SIG-M5 treated with dmso at 0.1 percent for 504 hours (cell line): Measurements from ENCODE around the gene JAK3.

ENCODE experiments used
- DNase-seq: peaks from one replicate; lab custom pipeline; 2025; ENCODE audit not compliant: unreplicated experiment; lab: John Stamatoyannopoulos, UW

JAK3 gene

DNA sequence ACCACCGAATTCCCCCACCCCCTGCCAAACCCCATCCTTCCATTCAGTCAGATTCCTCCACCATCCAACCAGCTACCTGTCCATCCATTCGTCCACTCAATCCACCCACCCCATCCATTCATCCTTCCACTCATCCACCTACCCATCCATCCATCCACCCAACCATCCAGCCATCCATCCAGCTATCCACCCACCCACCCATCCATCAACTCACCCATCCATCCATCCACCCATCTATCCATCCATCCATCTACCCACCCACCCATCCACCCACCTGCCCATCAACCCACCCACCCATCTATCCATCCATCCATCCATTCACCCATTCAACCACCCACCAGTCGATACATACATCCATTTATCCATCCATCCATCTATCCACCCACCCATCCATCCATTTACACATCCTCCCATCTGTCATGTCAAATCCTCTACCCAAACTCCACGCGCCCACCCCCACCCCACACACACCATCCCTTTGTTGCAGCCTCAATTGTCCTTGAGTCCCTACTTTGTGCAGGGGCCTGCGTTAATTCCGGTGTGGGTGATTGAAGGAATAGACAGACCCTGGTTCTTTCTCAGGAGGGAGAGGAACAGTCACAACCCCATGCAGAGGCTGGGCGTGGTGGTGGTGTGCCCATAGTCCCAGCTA, 18.7 kb upstream of the JAK3 start:
- DNase-seq, result no peak

DNA sequence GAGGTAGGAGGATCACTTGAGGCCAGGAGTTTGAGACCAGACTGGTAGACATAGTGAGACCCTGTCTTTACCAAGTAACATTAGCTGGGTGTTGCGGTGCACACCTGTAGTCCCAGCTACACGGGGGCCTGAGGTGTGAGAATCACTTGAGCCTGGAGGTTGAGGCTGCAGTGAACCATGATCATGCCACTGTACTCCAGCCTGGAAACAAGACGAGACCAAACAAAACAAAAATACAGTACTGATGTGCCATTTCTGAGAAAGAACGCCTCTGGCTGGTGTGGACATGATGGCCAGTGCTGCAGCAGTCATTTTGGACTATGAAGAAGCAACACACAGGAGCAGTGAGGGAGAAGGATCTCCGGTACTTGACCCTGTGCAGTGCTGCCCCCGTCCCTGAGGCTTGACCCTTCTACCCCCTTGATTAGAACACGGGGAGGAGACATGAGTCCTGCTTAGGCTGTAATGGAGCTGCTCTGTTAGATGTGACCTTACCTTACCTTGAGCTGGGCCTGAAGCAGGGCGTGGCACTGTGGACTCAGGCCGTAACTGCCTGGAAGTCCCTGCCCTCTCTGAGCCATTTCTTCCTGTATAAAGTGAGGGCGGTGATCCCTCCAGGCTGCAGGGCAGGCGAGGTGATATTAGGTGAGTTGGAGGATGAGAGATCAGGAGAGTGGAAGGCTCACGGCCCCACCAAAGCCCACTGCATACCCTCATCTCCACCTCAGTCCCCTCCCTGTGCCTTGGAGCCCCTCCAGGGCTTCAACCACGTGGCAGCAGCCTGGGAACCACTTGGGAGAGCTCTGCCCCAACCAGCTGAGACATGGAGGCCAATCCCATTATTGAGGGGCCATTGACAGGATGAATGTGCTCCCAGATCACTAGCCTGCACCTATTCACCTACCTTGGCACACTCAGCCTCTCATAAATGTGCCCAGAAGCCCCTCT, 17.9 kb upstream of the JAK3 start:
- peak; percentile 39 for DNase-seq

DNA sequence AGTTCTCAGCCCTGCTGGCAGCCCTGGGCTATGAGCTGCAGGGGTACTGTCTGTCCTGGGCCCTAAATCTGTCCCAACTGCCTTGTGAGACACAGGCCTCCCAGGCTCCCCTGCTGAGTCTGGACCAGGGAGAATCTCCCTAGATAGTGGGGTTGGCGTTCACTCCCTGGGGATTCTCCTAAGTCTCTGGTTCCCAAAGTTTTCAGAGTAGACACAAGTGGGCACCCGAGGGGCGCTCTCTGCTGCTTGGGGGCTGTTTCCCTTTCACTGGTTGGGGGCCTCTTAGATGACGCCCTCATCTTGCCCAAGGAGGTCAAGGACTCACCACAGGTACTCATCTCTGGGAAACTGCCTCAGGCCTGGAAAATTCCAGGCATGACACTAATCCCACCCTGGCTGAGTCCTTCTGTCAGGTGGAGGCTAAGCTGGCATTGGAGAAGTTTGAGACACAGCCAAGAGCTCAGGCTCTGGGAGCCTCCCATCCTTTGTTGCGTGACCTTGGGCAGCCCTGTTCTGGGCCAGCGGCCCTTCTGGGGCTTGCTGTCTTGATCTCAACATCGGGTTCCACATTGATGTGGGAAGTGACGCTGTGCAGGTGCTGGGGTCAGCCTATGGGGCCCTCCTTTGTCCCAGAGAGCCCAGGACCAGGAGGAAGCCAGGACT, 15.9 kb upstream of the JAK3 start:
- no peak for DNase-seq

DNA sequence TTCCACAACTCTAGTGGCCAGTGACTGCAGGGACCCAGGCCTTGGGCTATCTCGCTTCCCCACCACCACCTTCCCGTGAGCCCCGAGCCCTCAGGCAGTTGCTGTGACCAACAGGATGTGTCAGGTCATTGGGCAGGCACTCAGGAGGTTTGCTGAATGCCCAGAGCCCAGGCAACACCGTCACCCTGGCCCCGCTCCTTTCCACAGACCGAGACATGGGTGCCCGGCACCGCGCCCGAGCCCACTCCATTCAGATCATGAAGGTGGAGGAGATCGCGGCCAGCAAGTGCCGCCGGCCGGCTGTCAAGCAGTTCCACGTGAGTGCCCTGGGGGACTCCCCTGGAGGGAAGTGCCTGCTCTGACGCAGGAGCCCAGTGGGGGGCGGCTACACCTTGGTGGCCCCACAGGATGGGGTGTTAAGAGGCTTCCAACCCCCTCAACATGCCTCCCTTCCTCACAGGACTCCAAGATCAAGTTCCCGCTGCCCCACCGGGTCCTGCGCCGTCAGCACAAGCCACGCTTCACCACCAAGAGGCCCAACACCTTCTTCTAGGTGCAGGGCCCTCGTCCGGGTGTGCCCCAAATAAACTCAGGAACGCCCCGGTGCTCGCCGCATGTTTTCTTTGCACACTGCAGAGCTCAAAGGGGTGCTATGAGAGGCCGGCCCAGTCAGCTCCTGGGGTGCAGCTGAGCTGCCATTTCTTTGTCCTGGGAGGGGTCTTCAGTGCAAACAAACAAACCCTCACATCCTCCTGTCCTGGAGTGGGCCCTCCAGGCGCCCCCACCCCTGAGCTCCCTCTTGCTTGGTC, 15.1 kb upstream of the JAK3 start:
- DNase-seq, result no peak

DNA sequence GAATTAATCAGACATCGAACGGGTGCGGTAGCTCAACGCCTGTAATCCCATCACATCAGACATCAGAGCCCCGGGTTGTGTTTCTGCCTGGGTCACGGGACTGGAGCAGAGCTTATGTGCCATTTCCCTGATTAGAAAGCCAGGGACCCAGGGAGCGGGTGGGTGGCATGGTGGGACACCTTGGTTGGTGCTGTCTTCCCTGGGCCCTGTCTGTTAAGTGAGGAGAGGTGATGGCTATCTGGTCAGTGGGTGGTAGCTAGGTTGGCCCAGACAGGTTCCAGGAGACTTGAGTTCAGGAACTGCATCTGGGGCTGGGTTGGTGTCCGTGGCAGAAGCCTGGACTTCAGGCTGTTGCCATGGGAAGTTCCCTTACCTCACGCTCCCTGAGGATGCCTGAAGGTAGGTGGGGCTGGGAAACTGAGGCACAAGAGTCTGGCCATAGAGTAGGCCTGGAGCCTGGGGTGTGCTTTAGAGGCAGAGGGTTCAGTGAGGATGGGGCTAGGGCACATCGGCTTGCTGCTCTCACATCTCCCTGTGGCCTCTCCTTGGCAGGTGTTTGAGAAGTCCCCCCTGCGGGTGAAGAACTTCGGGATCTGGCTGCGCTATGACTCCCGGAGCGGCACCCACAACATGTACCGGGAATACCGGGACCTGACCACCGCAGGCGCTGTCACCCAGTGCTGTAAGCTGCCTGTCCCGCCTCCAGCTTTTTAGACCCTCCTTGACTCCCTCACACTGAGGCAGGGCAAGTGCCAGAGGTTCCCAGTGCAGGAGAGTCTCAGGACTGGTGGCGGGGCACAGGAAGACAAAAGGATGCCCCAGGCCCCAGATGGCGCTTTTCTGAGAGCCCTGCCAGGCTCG, 14.0 kb upstream of the JAK3 start:
- DNase-seq, result no peak

DNA sequence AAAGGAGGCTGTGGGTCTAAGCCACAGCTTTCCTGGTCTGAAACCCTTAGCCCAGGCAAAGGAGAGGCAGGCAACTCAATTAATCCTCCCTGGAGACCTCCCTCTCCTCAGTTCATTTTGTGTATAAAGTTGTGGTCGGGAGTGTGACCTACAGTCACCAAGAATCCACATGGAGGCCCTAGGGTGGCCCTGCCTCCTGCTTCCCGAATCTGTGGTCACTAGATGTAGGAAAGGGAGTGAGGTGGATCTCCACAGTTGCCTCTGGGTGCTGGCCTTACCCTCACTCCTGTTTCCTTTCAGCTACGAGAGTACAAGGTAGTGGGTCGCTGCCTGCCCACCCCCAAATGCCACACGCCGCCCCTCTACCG, 13.2 kb upstream of the JAK3 start:
- DNase-seq, result no peak

DNA sequence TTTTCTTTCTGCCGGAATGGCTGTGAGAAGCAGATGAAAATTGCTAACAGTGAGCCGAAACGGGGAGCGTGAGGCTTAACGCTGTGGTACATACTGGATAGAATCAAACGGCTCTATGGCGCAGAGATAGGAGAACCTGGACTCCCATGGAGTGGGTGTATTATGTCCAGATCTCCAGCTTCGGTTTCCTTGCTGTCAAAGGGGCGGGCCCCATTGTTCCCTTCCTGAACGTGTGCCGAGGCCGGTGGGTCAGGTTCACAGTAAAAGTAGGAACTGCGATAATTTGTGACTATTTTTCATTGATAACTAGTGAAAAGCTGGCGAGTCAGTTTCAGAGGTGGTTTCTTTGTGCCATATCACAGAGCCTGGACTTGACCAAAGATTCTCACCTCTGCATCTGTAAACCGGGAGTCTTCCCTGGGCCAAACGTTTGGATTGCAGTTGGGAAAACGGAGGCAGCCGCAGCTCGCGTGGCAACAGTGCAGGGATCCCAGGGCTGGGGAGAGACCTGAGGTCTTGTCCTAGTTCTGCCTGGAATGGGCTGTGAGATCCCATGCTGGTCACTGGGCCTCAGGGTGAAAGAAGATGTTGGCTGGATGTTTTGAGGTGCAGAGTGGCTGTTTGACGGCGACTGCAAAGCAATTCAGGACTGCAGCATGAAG, 12.7 kb upstream of the JAK3 start:
- no peak for DNase-seq

DNA sequence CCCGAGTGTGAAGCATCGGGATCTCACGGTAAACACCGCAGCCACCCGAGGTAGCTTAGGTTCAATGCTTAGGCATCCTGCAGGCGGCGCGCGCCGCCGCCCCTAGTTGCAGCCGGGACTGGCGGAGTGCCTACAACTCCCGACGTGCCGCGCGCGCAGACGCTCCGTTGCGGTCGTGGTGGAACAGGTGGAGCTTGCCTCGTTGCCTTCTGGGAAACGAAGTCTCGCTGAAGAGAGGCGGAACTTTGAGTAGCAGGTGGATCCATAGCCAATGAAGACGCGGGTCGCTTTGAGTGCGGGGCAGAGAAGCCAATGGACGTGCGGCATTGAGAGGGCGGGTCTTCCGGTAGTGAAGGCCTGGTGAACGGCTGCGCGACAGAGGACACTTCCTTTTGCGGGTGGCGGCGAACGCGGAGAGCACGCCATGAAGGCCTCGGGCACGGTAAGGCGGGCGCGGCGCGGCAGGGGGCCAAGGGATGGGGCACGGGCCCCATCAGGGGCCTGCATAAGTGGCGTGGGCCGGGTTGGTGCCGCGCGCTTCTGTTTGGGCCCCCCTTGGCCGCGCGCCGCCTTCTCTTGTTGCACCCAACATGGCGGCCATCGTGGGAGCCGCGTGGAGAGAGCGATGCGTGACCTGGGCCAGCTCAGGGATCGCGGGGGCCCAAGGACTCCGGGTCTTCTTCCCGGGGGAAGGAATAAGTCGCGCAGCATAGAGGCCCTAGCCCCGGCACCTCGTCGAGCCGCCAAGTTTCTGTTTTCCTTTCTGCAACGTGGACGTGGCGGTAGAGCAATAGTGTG, 11.9 kb upstream of the JAK3 start, which contains the start of gene RPL18A:
Gene RPL18A (plus strand): TSS at position 378 of the 798 bp plus-strand sequence. CDS start 47 bp downstream, at position 425.
- DNase-seq, result peak; percentile 99

DNA sequence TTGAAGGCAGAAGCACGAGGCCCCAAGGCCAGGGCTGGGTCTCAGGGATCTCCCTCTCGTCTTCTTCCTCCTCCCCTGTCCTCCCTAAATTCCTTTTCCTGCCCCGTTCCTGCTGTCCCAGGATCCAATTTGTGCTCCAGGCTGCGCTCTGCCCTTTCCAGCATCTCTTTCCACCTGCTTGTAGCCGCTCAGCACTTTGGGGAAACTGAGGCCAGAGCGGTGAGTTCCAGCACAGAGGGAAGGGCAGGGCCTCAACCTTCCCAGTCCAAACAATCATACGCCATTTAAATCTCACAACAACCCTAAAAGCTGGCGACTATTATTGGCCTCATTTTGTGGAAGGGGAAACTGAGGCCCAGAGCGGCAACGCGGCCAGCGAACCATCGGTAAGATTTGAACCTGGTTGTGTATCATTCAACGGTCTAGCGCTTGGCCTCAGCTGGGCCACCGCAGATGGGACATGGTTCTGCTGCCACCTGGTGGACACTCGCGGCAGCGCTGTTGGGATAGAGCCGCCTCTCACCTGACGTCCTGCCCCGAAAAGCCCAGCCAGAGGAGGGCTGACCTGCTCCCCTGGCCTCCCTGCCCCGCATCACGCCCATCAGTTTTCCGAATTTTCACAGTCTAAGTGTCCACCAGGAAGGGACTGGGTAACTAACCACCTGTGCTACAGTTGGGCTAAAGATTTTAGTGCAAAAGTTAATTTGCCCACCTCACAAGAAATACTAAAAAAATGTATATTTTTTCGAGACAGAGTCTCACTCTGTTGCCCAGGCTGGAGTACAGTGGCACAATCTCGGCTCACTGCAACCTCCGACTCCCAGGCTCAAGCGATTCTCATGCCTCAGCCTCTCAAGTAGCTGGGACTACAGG, 7.7 kb upstream of the JAK3 start:
- peak; percentile 71 for DNase-seq

DNA sequence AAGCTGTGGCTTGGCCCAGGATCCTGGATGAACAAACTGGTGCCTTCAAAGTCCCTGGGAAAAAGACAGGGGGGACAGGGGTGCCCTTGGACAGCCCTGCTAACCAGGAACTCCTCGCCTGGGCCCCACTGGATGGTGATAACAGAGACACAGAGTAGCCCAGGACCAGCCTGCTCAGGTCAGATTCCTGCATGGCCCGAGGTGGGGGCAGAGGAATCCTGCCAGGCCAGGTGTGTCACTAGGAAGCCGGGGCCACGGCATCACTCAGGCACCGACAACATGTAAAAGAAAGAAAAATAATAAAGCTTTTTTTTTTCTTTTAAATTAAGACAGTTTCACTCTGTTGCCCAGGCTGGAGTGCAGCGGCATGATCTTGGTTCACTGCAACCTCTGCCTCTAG, 6.3 kb upstream of the JAK3 start:
- no peak for DNase-seq

DNA sequence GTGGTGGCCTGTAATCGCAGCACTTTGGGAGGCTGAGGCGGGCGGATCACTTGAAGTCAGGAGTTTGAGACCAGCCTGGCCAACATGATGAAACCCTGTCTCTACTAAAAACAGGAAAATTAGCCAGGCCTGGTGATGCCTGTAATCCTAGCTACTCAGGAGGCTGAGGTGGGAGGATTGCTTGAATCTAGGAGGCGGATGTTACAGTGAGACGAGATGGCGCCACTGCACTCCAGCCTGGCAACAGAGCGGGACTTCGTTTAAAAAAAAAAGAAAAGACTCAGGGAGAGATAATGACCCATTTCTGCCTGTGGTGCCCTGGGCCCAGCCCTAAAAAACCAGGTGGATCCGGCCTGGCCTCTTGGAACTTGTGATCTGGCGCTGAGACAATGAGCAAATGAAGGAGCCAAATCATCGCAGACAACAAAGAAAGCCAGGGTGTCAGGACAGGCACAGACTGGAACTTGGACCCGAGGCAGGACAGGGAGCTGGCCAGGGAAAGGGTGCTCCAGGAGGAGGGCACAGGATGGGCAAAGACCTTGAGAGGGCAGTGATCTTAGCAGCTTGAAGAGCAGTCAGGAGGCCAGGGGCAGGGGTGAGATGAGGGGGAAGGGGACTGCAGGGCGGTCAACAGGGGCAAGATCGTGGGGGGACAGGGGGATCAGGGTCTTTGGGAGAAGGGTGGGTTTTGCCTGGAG, 962 bp upstream of the JAK3 start:
- no peak for DNase-seq

DNA sequence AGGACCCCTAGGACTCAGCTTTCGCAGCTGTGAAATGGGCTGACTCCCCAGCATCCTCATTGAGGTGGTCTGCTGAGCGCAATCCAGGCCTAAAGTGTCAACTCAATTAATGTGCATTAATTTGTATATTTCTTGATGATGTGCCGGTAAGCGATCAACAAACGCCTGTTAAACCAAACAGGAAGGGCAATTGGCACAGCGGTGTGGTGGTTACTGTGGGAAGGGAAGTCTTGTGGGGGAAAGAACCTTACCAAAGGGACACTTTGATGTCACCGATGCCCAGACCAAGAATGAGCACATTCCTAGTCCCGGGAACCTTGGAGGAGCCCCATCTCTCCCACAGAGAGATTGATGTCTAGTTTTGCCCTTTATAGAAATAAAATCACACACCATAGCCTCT, 1.6 kb downstream of the JAK3 start:
- no peak for DNase-seq

DNA sequence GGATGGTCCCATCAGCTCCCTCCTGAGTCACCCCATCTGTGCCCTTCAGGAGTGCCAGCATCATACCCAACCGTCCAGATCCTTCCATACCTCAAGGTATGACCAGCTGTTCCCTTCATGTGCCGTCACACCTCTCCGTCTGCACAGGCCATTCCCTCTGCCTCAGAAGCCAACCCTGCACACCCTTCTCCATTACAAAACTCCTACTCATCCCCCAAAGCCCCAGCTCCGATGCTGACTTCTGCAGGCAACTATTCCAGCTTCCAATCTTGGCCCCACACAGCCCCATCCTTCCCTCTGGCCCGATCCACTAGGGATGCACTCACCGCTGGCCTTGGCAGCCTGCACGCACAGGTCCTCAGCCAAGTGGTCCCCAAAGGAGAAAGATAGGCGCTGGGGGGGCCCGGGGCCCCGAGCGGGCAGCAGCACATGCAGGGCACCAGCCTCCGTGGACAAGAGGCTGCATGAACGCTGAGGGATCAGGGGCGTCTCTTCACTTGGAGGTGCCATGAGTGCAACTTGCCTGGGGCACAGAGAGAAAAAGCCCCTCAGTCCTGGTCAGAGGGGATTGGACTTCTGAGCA, 3.8 kb downstream of the JAK3 start:
- no peak for DNase-seq

DNA sequence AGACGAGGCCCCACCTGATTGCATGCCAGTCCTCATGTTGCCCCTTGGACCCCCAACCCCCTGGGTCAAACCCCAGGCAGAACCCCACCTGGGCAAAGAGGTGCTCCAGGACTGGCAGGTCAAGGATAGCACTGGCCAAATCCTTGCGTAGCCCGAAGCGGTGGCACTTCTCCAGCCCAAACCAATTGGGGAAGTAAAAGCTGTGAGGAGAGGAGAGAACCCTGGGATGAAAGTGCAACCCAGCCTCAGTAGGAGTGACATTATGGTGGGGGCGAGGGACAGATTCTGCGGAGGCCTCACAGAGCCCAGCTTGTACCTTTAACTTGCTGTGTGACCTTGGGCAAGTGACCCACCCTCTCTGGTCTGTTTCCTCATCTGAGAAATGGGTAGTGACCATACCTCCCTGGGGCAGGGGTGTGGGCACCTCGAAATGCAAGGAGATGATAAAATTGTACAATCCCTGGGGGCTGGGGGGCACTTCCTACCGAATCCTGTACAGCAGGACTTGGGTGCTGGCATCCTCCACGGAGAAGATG, 4.4 kb downstream of the JAK3 start:
- DNase-seq, result no peak

DNA sequence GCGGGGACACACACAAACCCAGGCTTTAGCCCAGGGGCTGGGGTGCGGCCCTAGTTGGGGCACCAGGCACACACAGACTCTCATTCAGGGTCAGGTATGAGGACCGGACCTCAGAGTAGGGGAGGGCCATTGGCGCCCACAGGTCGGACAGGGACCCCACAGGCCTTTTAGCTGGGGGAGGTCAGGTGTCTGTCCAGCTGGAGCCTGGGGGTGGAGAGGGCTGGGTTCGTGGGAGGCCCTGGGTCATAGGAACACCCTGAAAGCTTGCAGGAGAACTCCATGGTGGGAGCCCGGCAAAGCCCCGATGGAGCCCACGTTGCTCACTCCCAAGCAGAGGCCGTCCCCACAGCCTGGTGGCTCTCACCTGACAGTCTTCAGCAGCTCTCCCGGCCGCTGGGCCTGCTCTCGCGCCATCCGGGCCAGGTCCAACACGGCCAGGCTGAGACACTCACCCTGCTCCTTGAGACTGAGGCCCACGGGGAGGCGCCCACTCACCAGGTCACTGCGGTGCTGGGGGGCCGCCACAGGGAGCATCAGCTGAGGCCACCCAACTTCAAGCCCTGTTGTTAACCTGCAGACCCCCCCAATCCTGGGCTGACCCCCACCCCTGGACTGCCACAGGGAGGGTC, 5.0 kb downstream of the JAK3 start:
- no peak for DNase-seq
